ENCODE data around the gene PHF5A. TPM values are rescaled to one million over a fixed set of nuclear protein-coding genes. Genes with fewer than 3 reads are reported as not detected.

Gene PHF5A
- total and polyA plus RNA-seq, 2 donors (not counting 1 experiment from before 2014, with no cell fraction given), result 29.4 to 31.6 TPM

DNA sequence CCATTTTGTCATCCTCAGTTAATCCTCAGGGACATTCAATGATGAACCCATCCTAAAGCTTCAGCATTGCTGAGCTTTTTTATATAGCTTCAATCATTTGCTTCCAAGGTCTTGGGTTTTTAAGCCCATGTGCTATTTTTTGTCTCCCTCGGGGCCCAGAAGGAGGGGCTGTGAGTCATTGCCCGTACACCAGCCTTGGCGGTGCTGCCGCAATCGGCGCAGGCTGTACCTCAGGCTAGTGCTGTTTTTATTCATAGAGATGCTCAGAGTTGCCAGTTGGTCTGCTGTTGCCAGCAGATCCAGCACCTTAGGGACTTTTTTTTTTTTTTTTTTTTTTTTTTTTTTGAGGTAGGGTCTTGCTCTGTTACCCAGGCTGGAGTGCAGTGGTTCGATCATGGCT lies 35.9 kb upstream of the PHF5A start:
- Histone ChIP-seq H3K4me3 (ENCODE audit: control extremely low read depth in 1 of 5, extremely low read depth in 1 of 5, insufficient read depth in 1 of 5, low read depth in 2 of 5, low read length in 4 of 5) (no peak overlapping the region), H3K36me3 (replicated peaks in 1 of 2; ENCODE audit: control extremely low read depth in 1 of 2, control insufficient read depth in 1 of 2, extremely low read depth in 1 of 2, insufficient read depth in 2 of 2, low read length in 1 of 2) (peaks cover 2 to 58% of the 10 kb centered on the region in 2 experiments), H3K4me1 (ENCODE audit: control insufficient read depth in 2 of 2, insufficient read depth in 2 of 2, low read length in 2 of 2) (peaks cover 0 to 31% of the 10 kb centered on the region in 2 donors), H4K20me1 (ENCODE audit: control insufficient read depth, insufficient read depth, low read length, poor library complexity, severe bottlenecking) (peaks cover 35% of the 10 kb centered on the region), H2AFZ (ENCODE audit: insufficient read depth, low read depth, low read length, poor library complexity, severe bottlenecking) (no peak overlapping the region), H3K4me2 (replicated peaks; ENCODE audit: low read depth, low read length, poor library complexity, severe bottlenecking) (peak overlapping the region; percentile 22), H3K9me3 (ENCODE audit: control extremely low read depth in 1 of 3, control insufficient read depth in 2 of 3, insufficient read depth in 1 of 3, low read length in 2 of 3) (no peaks in the 10 kb centered on the region), H3K27me3 (replicated peaks in 1 of 4; ENCODE audit: control extremely low read depth in 1 of 4, control insufficient read depth in 3 of 4, insufficient read depth in 4 of 4, low read length in 3 of 4) (no peaks in the 10 kb centered on the region), H3K27ac (ENCODE audit: low read length in 2 of 2) (no peak overlapping the region), H3K79me2 (ENCODE audit: control insufficient read depth, insufficient read depth, low read length) (peaks cover 91% of the 10 kb centered on the region), H3K9ac (ENCODE audit: low read length) (no peak overlapping the region)
- H3K4me1 Mint-ChIP-seq, result peaks cover 34% of the 10 kb centered on the region
- TF ChIP-seq, protein P1, sequence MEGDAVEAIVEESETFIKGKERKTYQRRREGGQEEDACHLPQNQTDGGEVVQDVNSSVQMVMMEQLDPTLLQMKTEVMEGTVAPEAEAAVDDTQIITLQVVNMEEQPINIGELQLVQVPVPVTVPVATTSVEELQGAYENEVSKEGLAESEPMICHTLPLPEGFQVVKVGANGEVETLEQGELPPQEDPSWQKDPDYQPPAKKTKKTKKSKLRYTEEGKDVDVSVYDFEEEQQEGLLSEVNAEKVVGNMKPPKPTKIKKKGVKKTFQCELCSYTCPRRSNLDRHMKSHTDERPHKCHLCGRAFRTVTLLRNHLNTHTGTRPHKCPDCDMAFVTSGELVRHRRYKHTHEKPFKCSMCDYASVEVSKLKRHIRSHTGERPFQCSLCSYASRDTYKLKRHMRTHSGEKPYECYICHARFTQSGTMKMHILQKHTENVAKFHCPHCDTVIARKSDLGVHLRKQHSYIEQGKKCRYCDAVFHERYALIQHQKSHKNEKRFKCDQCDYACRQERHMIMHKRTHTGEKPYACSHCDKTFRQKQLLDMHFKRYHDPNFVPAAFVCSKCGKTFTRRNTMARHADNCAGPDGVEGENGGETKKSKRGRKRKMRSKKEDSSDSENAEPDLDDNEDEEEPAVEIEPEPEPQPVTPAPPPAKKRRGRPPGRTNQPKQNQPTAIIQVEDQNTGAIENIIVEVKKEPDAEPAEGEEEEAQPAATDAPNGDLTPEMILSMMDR (IDR thresholded peaks at IDR 0.05), result no peak
- TF ChIP-seq EZH2 (IDR thresholded peaks at IDR 0.05; ENCODE audit: borderline replicate concordance, insufficient read depth, low read depth, low read length, poor library complexity, severe bottlenecking), result no peak
- H3K27ac Mint-ChIP-seq, result peak overlapping the region; percentile 3
- H3K9me3 Mint-ChIP-seq (ENCODE audit: insufficient read depth), result no peaks in the 10 kb centered on the region
- POLR2A ChIA-PET, result interaction anchor here (0.6 to 1.4 kb wide), 2 partner anchors 26 to 29 kb away, joined by 5 to 17 read pairs; no protein-coding TSS in a partner anchor
- H3K4me3 Mint-ChIP-seq, result no peak overlapping the region
- intact Hi-C loops (cut with micrococcal nuclease), result loop anchor here (5.0 kb wide), 1 partner anchor 37 kb away; the partner anchor contains the start of genes ACO2 and PHF5A
- DNase-seq (no peak), ATAC-seq (ENCODE audit: low read depth) (peak; percentile 75)
- 49% methylated on average over 5 of the region's 7 CpGs for WGBS (ENCODE audit: insufficient coverage)
- CTCF ChIA-PET, result interaction anchor here (0.6 to 3.7 kb wide), 8 partner anchors 13 to 100 kb away, joined by 3 to 27 read pairs (median 6); no protein-coding TSS in a partner anchor
- no peaks in the 10 kb centered on the region for H3K27me3 Mint-ChIP-seq

DNA sequence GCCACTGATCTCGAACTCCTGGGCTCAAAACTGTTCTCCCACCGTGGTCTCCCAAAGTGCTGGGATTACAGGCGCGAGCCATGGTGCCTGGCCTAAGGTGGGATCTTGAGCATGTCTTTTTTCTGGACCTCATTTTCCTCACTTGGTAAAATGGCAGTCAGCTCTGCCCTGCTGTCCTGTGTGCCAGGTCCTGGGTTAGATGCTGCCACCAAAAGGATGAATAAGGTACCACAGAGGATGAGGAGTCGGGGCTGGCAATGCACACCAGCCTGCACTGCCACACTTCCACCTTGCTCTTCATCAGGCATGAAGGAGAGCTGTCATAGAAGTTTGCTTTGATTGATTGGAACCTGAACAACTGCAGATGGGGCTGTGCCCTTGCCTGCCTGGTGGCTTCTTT lies 32.7 kb upstream of the PHF5A start:
- H3K27me3 Mint-ChIP-seq, result no peaks in the 10 kb centered on the region
- no peaks in the 10 kb centered on the region for H3K27me3 ChIP-seq (replicated peaks in 1 of 4; ENCODE audit: control extremely low read depth in 1 of 4, control insufficient read depth in 3 of 4, insufficient read depth in 4 of 4, low read length in 3 of 4)
- no peak for TF ChIP-seq EZH2 (IDR thresholded peaks at IDR 0.05; ENCODE audit: borderline replicate concordance, insufficient read depth, low read depth, low read length, poor library complexity, severe bottlenecking)
- TF ChIP-seq, protein P1 (IDR thresholded peaks at IDR 0.05), result peak; percentile 61
- WGBS (ENCODE audit: insufficient coverage), result 99% methylated on average over 4 of the region's 5 CpGs
- H3K4me3 ChIP-seq (ENCODE audit: control extremely low read depth in 1 of 5, extremely low read depth in 1 of 5, insufficient read depth in 1 of 5, low read depth in 2 of 5, low read length in 4 of 5), result no peak overlapping the region
- DNase-seq (peak; percentile 71), ATAC-seq (ENCODE audit: low read depth) (peak; percentile 88)
- POLR2A ChIA-PET, result interaction anchor here (0.8 to 1.8 kb wide), 4 partner anchors 22 to 97 kb away, joined by 3 to 9 read pairs (median 4); partner anchors contain the start of genes ACO2, PHF5A and TOB2
- no peak overlapping the region for H3K4me2 ChIP-seq (replicated peaks; ENCODE audit: low read depth, low read length, poor library complexity, severe bottlenecking)
- peak overlapping the region; percentile 86 for H3K27ac Mint-ChIP-seq
- peaks cover 35% of the 10 kb centered on the region for H3K4me1 Mint-ChIP-seq
- no peaks in the 10 kb centered on the region for H3K9me3 ChIP-seq (ENCODE audit: control extremely low read depth in 1 of 3, control insufficient read depth in 2 of 3, insufficient read depth in 1 of 3, low read length in 2 of 3)
- H3K9ac ChIP-seq (ENCODE audit: low read length), result no peak overlapping the region
- H3K4me3 Mint-ChIP-seq, result peak overlapping the region; percentile 23
- H3K4me1 ChIP-seq (ENCODE audit: control insufficient read depth in 2 of 2, insufficient read depth in 2 of 2, low read length in 2 of 2), result peaks cover 0 to 31% of the 10 kb centered on the region in 2 donors
- peaks cover 28% of the 10 kb centered on the region for H4K20me1 ChIP-seq (ENCODE audit: control insufficient read depth, insufficient read depth, low read length, poor library complexity, severe bottlenecking)
- H2AFZ ChIP-seq (ENCODE audit: insufficient read depth, low read depth, low read length, poor library complexity, severe bottlenecking), result no peak overlapping the region
- peaks cover 0 to 36% of the 10 kb centered on the region in 2 experiments for H3K36me3 ChIP-seq (replicated peaks in 1 of 2; ENCODE audit: control extremely low read depth in 1 of 2, control insufficient read depth in 1 of 2, extremely low read depth in 1 of 2, insufficient read depth in 2 of 2, low read length in 1 of 2)
- H3K9me3 Mint-ChIP-seq (ENCODE audit: insufficient read depth), result no peaks in the 10 kb centered on the region
- H3K79me2 ChIP-seq (ENCODE audit: control insufficient read depth, insufficient read depth, low read length), result peaks cover 94% of the 10 kb centered on the region
- peak overlapping the region in 1 of 2 donors; percentile 10 for H3K27ac ChIP-seq (ENCODE audit: low read length in 2 of 2)
- intact Hi-C loops (cut with micrococcal nuclease), result loop anchor here (1.0 to 5.0 kb wide), 4 partner anchors 22 to 98 kb away; partner anchors contain the start of genes ACO2, PHF5A and TOB2
- CTCF ChIA-PET, result interaction anchor here (0.5 to 5.2 kb wide), 17 partner anchors 11 to 163 kb away, joined by 3 to 140 read pairs (median 10); partner anchors contain the start of genes ACO2, PHF5A, TEF and TOB2
